ENCODE data around the gene HHIPL1. TPM values are rescaled to one million over a fixed set of nuclear protein-coding genes. Genes with fewer than 3 reads are reported as not detected.

HHIPL1 gene
- total and polyA plus RNA-seq, 2 donors (not counting 3 experiments of a cell fraction or from before 2014, with no cell fraction given), result 1.3 to 2.1 TPM

DNA sequence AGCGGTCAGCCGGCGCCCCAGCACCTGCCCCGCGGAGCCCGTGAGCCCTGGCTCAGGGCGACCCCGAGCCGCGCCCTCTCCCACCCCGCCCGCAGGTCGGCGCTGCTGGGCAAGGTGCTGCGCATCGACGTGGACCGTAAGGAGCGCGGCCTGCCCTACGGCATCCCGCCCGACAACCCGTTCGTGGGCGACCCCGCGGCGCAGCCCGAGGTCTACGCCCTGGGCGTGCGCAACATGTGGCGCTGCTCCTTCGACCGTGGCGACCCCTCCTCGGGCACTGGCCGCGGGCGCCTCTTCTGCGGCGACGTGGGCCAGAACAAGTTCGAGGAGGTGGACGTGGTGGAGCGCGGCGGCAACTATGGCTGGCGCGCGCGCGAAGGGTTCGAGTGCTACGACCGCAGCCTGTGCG is 14.4 kb downstream of the HHIPL1 start:
- Histone ChIP-seq H4K20me1 (replicated peaks; ENCODE audit: control insufficient read depth, extremely low read depth, insufficient read depth, low read length) (no peaks in the 10 kb centered on the region), H3K4me2 (ENCODE audit: insufficient read depth, low read length) (no peak overlapping the region), H3K9ac (replicated peaks; ENCODE audit: extremely low read depth, insufficient read depth, low read length) (no peak overlapping the region), H3K36me3 (ENCODE audit: control insufficient read depth in 2 of 2, extremely low read depth in 1 of 2, insufficient read depth in 2 of 2, low read length in 2 of 2) (no peaks in the 10 kb centered on the region), H3K9me1 (replicated peaks; ENCODE audit: control insufficient read depth, extremely low read depth, insufficient read depth, low read length) (no peaks in the 10 kb centered on the region), H3K4me1 (ENCODE audit: control insufficient read depth, extremely low read depth, insufficient read depth, low read length) (no peaks in the 10 kb centered on the region), H3K27ac (ENCODE audit: insufficient read depth, low read depth, low read length) (no peak overlapping the region), H3K79me2 (ENCODE audit: control insufficient read depth, insufficient read depth, low read length) (no peaks in the 10 kb centered on the region), H3K27me3 (ENCODE audit: control insufficient read depth in 2 of 2, insufficient read depth in 2 of 2, low read length in 2 of 2) (peaks cover 38 to 45% of the 10 kb centered on the region in 2 experiments), H3K4me3 (replicated peaks in 1 of 3; ENCODE audit: insufficient read depth in 1 of 3, low read depth in 1 of 3, low read length in 3 of 3) (no peak overlapping the region), H3K9me3 (replicated peaks; ENCODE audit: control insufficient read depth, insufficient read depth, low read length) (no peaks in the 10 kb centered on the region), H2AFZ (ENCODE audit: low read depth, low read length) (no peak overlapping the region)
- ChIA-PET POLR2A (no interaction called here), CTCF (interaction anchor here (1.4 kb wide), 1 partner anchor 18 kb away, joined by 3 read pairs; no protein-coding TSS in a partner anchor)
- intact Hi-C loops (cut with micrococcal nuclease) (no loop called here), dilution Hi-C loops (cut with MboI; ENCODE audit: extremely low pct_ligation_motif_present, low sequenced_read_pairs) (no loop called here)
- FAIRE-seq, result no peak
- no TSS peak for BruUV-seq (replicated peaks)
- DNase-seq (ENCODE audit: low read depth, low spot score), result no peak
- TF ChIP-seq JUN (IDR thresholded peaks at IDR 0.05; ENCODE audit: borderline replicate concordance, insufficient read depth, insufficient read length, low read depth) (no peak), CTCF (IDR thresholded peaks at IDR 0.05; ENCODE audit: extremely low read depth in 1 of 2, insufficient read depth in 1 of 2, low read depth in 1 of 2, low read length in 2 of 2) (peak in 1 of 2 donors; percentile 27), EZH2 (IDR thresholded peaks at IDR 0.05; ENCODE audit: borderline replicate concordance, low read depth, low read length, severe bottlenecking) (peak; percentile 95)

GRCh38 chr14:99660006-99660566 is 15.2 kb downstream of the HHIPL1 start:
- intact Hi-C loops (cut with micrococcal nuclease), result no loop called here
- Histone ChIP-seq H3K4me2 (ENCODE audit: insufficient read depth, low read length) (no peak overlapping the region), H3K9ac (replicated peaks; ENCODE audit: extremely low read depth, insufficient read depth, low read length) (no peak overlapping the region), H3K4me3 (replicated peaks in 1 of 3; ENCODE audit: insufficient read depth in 1 of 3, low read depth in 1 of 3, low read length in 3 of 3) (no peak overlapping the region), H3K9me1 (replicated peaks; ENCODE audit: control insufficient read depth, extremely low read depth, insufficient read depth, low read length) (no peaks in the 10 kb centered on the region), H3K9me3 (replicated peaks; ENCODE audit: control insufficient read depth, insufficient read depth, low read length) (no peaks in the 10 kb centered on the region), H3K27ac (ENCODE audit: insufficient read depth, low read depth, low read length) (no peak overlapping the region), H3K27me3 (ENCODE audit: control insufficient read depth in 2 of 2, insufficient read depth in 2 of 2, low read length in 2 of 2) (peaks cover 38 to 45% of the 10 kb centered on the region in 2 experiments), H3K79me2 (ENCODE audit: control insufficient read depth, insufficient read depth, low read length) (no peaks in the 10 kb centered on the region), H3K36me3 (ENCODE audit: control insufficient read depth in 2 of 2, extremely low read depth in 1 of 2, insufficient read depth in 2 of 2, low read length in 2 of 2) (no peaks in the 10 kb centered on the region), H2AFZ (ENCODE audit: low read depth, low read length) (no peak overlapping the region), H4K20me1 (replicated peaks; ENCODE audit: control insufficient read depth, extremely low read depth, insufficient read depth, low read length) (no peaks in the 10 kb centered on the region), H3K4me1 (ENCODE audit: control insufficient read depth, extremely low read depth, insufficient read depth, low read length) (no peaks in the 10 kb centered on the region)
- POLR2A ChIA-PET, result no interaction called here
- no TSS peak for BruUV-seq (replicated peaks)
- no peak for DNase-seq (ENCODE audit: low read depth, low spot score)
- dilution Hi-C loops (cut with MboI; ENCODE audit: extremely low pct_ligation_motif_present, low sequenced_read_pairs), result no loop called here
- no peak for FAIRE-seq
- CTCF ChIA-PET, result no interaction called here
- TF ChIP-seq EZH2 (IDR thresholded peaks at IDR 0.05; ENCODE audit: borderline replicate concordance, low read depth, low read length, severe bottlenecking) (peak; percentile 65), POLR2A (IDR thresholded peaks at IDR 0.05; ENCODE audit: low read depth, low read length) (no peak), MAX (IDR thresholded peaks at IDR 0.05; ENCODE audit: insufficient read depth, insufficient read length) (no peak)

All from endothelial cell of umbilical vein (primary cell).